GM10248 (cell line): ENCODE data around the gene CIB4.

Experiments
- CTCF ChIA-PET: fragments of 300-600 bp; sonication (Branson Sonifier 250); formaldehyde crosslinking; extraction: SDS; loops from one replicate; lab custom pipeline; 2021; ENCODE audit warnings: antibody characterized with exemption; lab: Yijun Ruan, JAX
- POLR2A ChIA-PET: fragments of 350-650 bp; sonication (Branson Sonifier 250); formaldehyde crosslinking; extraction: SDS; loops from one replicate; lab custom pipeline; 2020; ENCODE audit warnings: antibody characterized with exemption; lab: Yijun Ruan, JAX
- DNase-seq: peaks from one replicate; pipeline ENCODE4 v3.0.0; 2012; ENCODE audit errors: extremely low spot score
- CTCF ChIP-seq: IDR thresholded peaks from 2 replicates; pipeline ENCODE4 v1.5.1; 2012; ENCODE audit warnings: mild to moderate bottlenecking, low read depth; ENCODE audit errors: extremely low read depth, missing control alignments, control extremely low read depth

Gene CIB4

DNA sequence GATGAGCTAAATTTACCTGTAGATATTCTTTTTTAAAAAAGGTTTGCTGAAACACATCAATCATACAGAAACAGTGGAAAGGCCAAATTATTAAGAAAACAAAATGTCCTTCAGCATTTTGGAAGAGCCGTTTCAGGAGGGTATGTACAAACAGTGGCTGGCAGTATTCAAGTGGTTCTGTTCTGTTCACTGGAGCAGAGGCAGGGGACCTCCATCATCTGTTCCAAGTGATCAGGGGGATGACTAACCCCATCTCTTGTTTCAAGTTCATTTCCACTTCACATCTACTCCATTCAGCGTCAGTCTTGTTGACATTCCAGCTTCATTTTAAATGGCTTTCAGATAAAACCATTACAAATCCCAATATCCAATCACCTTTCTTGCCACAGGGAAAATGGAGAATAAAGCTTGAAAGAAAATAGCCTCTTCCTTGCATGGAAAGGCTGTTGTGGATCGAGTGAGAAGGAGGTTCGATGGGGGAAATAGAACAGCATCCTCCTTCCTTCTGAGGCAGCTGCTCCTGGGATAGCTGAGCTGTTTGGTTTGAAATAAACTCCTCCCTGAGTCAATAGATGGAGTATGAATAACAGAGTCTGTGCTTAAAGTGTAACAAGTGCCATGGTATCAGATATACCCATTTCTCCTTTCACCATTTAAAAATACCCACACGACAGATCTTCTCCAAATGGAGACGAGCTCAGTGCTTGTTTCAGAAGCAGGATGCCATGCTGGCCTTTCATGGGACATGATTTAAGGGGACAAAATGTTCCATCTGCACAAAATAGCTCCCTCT, 99.6 kb downstream of the CIB4 start:
- ChIA-PET POLR2A (no interaction called here), CTCF (interaction anchor here (0.9 to 2.7 kb wide), 6 partner anchors 12 to 205 kb away, joined by 3 to 8 read pairs (median 4); no protein-coding TSS in a partner anchor)
- no peak for TF ChIP-seq CTCF
- no peak for DNase-seq

- no peak for DNase-seq
- ChIA-PET POLR2A (no interaction called here), CTCF (interaction anchor here (0.9 to 2.7 kb wide), 6 partner anchors 13 to 205 kb away, joined by 3 to 8 read pairs (median 4); no protein-coding TSS in a partner anchor)
- TF ChIP-seq CTCF: no peak
These were observed 100.2 kb downstream of the CIB4 start for GRCh38 chr2:26540961-26541360.

DNA sequence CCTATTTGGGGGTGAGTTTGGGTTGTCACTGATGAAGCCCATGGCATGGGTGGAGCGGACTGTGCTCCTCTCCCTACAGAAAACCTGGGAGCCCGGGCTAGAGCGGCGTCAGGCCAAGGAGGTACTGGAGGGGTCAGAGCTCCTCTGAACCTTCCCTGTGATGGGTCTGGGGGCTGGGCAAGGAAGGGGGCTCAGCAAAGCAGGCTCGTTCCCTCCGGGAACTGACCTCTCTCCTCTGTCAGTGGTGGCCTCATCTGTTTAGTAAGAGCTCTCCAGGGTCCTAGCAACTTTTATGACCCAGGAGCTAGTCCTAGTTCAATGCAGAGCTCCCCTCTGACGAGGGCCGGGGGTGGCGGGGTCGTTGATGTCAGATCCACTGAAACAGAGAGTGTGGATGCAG, 100.9 kb downstream of the CIB4 start:
- TF ChIP-seq CTCF: no peak
- DNase-seq: no peak
- ChIA-PET CTCF (interaction anchor here (1.0 to 2.7 kb wide), 4 partner anchors 14 to 38 kb away, joined by 3 to 8 read pairs (median 7); no protein-coding TSS in a partner anchor), POLR2A (no interaction called here)

GRCh38 chr2:26537826-26538475, 103.2 kb downstream of the CIB4 start:
- CTCF ChIA-PET: interaction anchor here (1.2 kb wide), 1 partner anchor 40 kb away, joined by 3 read pairs; no protein-coding TSS in a partner anchor
- TF ChIP-seq CTCF: no peak
- POLR2A ChIA-PET: no interaction called here
- DNase-seq: no peak

DNA sequence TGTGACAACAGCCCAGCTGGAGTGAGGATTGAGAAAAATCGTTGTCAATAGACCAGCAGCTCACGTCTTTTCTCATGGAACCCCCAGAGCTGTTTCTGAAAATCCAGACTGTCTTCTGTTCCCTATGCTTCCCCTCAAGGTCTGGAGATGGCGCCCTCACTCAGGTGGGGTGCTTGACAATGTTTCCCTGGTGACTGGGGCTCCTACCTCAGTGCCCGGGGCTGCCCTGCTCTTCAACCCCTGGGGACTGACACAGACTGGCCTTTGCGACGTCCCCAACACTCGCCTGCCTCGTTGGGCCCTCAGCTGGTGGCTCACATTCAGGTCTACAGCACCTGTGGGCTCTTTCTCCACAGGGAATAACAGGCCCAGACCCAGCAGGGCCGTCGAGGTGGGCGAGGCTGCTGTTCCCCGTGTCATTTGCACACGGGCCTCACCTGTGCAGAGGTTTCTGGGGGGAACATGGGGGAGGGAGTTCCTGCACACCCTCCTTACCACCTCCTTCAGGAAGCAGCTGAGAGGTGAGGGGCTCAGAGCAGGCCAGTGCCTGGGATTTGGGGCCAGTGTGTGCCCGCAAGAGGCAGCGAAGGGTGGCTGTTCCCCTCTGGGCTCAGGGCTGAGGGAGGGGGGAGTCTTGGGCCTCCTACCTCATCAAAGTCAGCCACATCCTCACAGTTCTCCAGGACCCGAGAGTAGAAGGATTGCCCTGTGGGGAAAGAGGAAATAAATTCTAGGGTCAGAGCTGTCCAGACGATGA, 103.9 kb downstream of the CIB4 start:
- no peak for DNase-seq
- TF ChIP-seq CTCF: no peak
- ChIA-PET CTCF (interaction anchor here (1.1 to 1.2 kb wide), 2 partner anchors 33 to 40 kb away, joined by 3 read pairs; no protein-coding TSS in a partner anchor), POLR2A (no interaction called here)
